ENCODE data around the gene IFNGR1.
"Not testable (repeated sequence)": the region's sequence is repeated elsewhere in the genome, so short reads cannot be mapped to it uniquely, and the experiment has no call there.

The IFNGR1 gene

GRCh38 chr6:137214931-137215330, 4.3 kb downstream of the IFNGR1 start:
- ChIA-PET CTCF (no interaction called here), POLR2A (no interaction called here)
- Histone ChIP-seq H3K27ac (ENCODE audit: insufficient read depth in 1 of 2, low read depth in 1 of 2, low read length in 2 of 2, poor library complexity in 1 of 2, severe bottlenecking in 2 of 2) (no peak overlapping the region), H3K9me3 (ENCODE audit: control extremely low read depth in 1 of 5, control insufficient read depth in 4 of 5, insufficient read depth in 2 of 5, low read depth in 1 of 5, low read length in 4 of 5) (peaks cover 2 to 9% (median 5%) of the 10 kb centered on the region in 5 experiments), H3K36me3 (ENCODE audit: control insufficient read depth in 4 of 4, insufficient read depth in 4 of 4, low read length in 3 of 4) (peaks cover 0 to 24% (median 9%) of the 10 kb centered on the region in 4 experiments), H3K4me1 (ENCODE audit: control extremely low read depth in 1 of 4, control insufficient read depth in 4 of 4, insufficient read depth in 4 of 4, low read length in 3 of 4) (peaks cover 11 to 47% (median 33%) of the 10 kb centered on the region in 4 experiments), H3K4me3 (ENCODE audit: control insufficient read depth in 1 of 7, extremely low read depth in 1 of 7, insufficient read depth in 4 of 7, low read depth in 2 of 7, low read length in 6 of 7) (no peak overlapping the region), H3K27me3 (replicated peaks in 2 of 5; ENCODE audit: control insufficient read depth in 4 of 5, insufficient read depth in 5 of 5, low read length in 4 of 5) (no peaks in the 10 kb centered on the region)
- DNase-seq = no peak
- WGBS (ENCODE audit: insufficient coverage) = no CpG with 5 or more reads among the region's 3 CpGs

GRCh38 chr6:137213813-137214212, 5.4 kb downstream of the IFNGR1 start:
- CTCF ChIA-PET = no interaction called here
- POLR2A ChIA-PET = no interaction called here
- H3K4me1 ChIP-seq (ENCODE audit: control extremely low read depth in 1 of 4, control insufficient read depth in 4 of 4, insufficient read depth in 4 of 4, low read length in 3 of 4) = peaks cover 5 to 41% (median 27%) of the 10 kb centered on the region in 4 experiments

GRCh38 chr6:137213331-137213740, 5.8 kb downstream of the IFNGR1 start:
- ChIA-PET POLR2A (interaction anchor here (0.5 kb wide), 1 partner anchor 432 kb away, joined by 4 read pairs; no protein-coding TSS in a partner anchor), CTCF (interaction anchor here (1.0 kb wide), 1 partner anchor 10 kb away, joined by 3 read pairs; no protein-coding TSS in a partner anchor)
- H3K27ac ChIP-seq (ENCODE audit: insufficient read depth in 1 of 2, low read depth in 1 of 2, low read length in 2 of 2, poor library complexity in 1 of 2, severe bottlenecking in 2 of 2) = no peak overlapping the region
- peaks cover 2 to 20% (median 19%) of the 10 kb centered on the region in 5 experiments for H3K9me3 ChIP-seq (ENCODE audit: control extremely low read depth in 1 of 5, control insufficient read depth in 4 of 5, insufficient read depth in 2 of 5, low read depth in 1 of 5, low read length in 4 of 5)
- WGBS (ENCODE audit: insufficient coverage) = no CpG with 5 or more reads among the region's 4 CpGs
- H3K27me3 ChIP-seq (replicated peaks in 2 of 5; ENCODE audit: control insufficient read depth in 4 of 5, insufficient read depth in 5 of 5, low read length in 4 of 5) = no peaks in the 10 kb centered on the region
- peaks cover 3 to 29% (median 14%) of the 10 kb centered on the region in 4 experiments for H3K36me3 ChIP-seq (ENCODE audit: control insufficient read depth in 4 of 4, insufficient read depth in 4 of 4, low read length in 3 of 4)
- peak in 1 of 3 donors; percentile 55 for DNase-seq
- peaks cover 5 to 38% (median 23%) of the 10 kb centered on the region in 4 experiments for H3K4me1 ChIP-seq (ENCODE audit: control extremely low read depth in 1 of 4, control insufficient read depth in 4 of 4, insufficient read depth in 4 of 4, low read length in 3 of 4)
- H3K4me3 ChIP-seq (ENCODE audit: control insufficient read depth in 1 of 7, extremely low read depth in 1 of 7, insufficient read depth in 4 of 7, low read depth in 2 of 7, low read length in 6 of 7) = peak overlapping the region in 1 of 7 experiments; percentile 3

More at GRCh38 chr6:137213813-137214212, 5.4 kb downstream of the IFNGR1 start:
- no peaks in the 10 kb centered on the region for H3K27me3 ChIP-seq (replicated peaks in 2 of 5; ENCODE audit: control insufficient read depth in 4 of 5, insufficient read depth in 5 of 5, low read length in 4 of 5)
- no CpG with 5 or more reads among the region's 2 CpGs for WGBS (ENCODE audit: insufficient coverage)
- no peak for DNase-seq
- no peak overlapping the region for H3K27ac ChIP-seq (ENCODE audit: insufficient read depth in 1 of 2, low read depth in 1 of 2, low read length in 2 of 2, poor library complexity in 1 of 2, severe bottlenecking in 2 of 2)
- H3K9me3 ChIP-seq (ENCODE audit: control extremely low read depth in 1 of 5, control insufficient read depth in 4 of 5, insufficient read depth in 2 of 5, low read depth in 1 of 5, low read length in 4 of 5) = peaks cover 2 to 18% (median 15%) of the 10 kb centered on the region in 5 experiments
- H3K36me3 ChIP-seq (ENCODE audit: control insufficient read depth in 4 of 4, insufficient read depth in 4 of 4, low read length in 3 of 4) = peaks cover 2 to 29% (median 12%) of the 10 kb centered on the region in 4 experiments
- H3K4me3 ChIP-seq (ENCODE audit: control insufficient read depth in 1 of 7, extremely low read depth in 1 of 7, insufficient read depth in 4 of 7, low read depth in 2 of 7, low read length in 6 of 7) = peak overlapping the region in 2 of 7 experiments; percentile 29 to 39

DNA sequence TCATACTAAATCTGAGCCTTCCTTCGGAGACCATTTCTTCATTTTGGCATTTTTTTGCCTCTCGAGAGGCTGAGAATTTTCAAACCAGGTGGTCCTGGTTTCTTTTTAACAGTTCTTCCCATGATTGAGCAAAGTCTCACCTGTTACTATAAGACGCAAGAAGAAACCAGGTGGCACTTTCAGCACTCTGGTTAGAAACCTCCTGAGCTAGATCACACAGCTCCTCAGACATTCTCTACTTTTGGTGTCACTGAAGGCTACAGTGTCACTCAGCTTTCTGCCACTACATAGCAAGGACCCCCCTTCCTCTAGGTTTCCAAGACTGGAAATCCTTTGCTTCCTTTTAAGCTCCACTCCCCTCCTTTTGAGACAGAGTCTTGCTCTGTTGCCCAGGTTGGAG, 7.3 kb downstream of the IFNGR1 start:
- Histone ChIP-seq H3K27me3 (replicated peaks in 2 of 5; ENCODE audit: control insufficient read depth in 4 of 5, insufficient read depth in 5 of 5, low read length in 4 of 5) (no peaks in the 10 kb centered on the region), H3K4me3 (ENCODE audit: control insufficient read depth in 1 of 7, extremely low read depth in 1 of 7, insufficient read depth in 4 of 7, low read depth in 2 of 7, low read length in 6 of 7) (peak overlapping the region in 1 of 7 experiments; percentile 25), H3K9me3 (ENCODE audit: control extremely low read depth in 1 of 5, control insufficient read depth in 4 of 5, insufficient read depth in 2 of 5, low read depth in 1 of 5, low read length in 4 of 5) (peaks cover 2 to 30% (median 26%) of the 10 kb centered on the region in 5 experiments), H3K36me3 (ENCODE audit: control insufficient read depth in 4 of 4, insufficient read depth in 4 of 4, low read length in 3 of 4) (peaks cover 6 to 30% (median 16%) of the 10 kb centered on the region in 4 experiments), H3K27ac (ENCODE audit: insufficient read depth in 1 of 2, low read depth in 1 of 2, low read length in 2 of 2, poor library complexity in 1 of 2, severe bottlenecking in 2 of 2) (no peak overlapping the region), H3K4me1 (ENCODE audit: control extremely low read depth in 1 of 4, control insufficient read depth in 4 of 4, insufficient read depth in 4 of 4, low read length in 3 of 4) (peaks cover 0 to 23% (median 11%) of the 10 kb centered on the region in 4 experiments)
- POLR2A ChIA-PET = no interaction called here
- no peak for DNase-seq
- WGBS (ENCODE audit: insufficient coverage) = 100% methylated on average over 3 of the region's 3 CpGs
- CTCF ChIA-PET = no interaction called here

DNA sequence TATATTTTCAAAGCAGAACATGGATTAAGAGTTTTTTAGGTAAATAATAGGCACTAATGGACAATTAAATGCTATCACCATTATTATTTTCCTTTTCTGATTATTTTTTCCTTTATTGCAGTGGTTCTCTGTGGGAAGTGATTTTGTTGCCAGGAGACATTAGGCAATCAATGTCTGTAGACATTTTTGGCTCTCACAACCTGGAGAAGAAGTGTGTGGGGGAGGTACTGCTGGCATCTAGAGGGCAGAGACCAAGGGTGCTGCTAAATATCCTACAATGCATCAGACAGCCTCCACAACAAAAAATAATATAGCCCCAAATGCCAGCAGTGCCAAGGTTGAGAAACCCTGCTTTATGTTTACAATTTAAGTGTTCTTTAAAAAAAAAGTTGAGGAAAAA, 8.3 kb downstream of the IFNGR1 start:
- peaks cover 2 to 30% (median 26%) of the 10 kb centered on the region in 5 experiments for H3K9me3 ChIP-seq (ENCODE audit: control extremely low read depth in 1 of 5, control insufficient read depth in 4 of 5, insufficient read depth in 2 of 5, low read depth in 1 of 5, low read length in 4 of 5)
- POLR2A ChIA-PET = no interaction called here
- no peak overlapping the region for H3K27ac ChIP-seq (ENCODE audit: insufficient read depth in 1 of 2, low read depth in 1 of 2, low read length in 2 of 2, poor library complexity in 1 of 2, severe bottlenecking in 2 of 2)
- DNase-seq = no peak
- no peak overlapping the region for H3K4me3 ChIP-seq (ENCODE audit: control insufficient read depth in 1 of 7, extremely low read depth in 1 of 7, insufficient read depth in 4 of 7, low read depth in 2 of 7, low read length in 6 of 7)
- CTCF ChIA-PET = no interaction called here
- peaks cover 0 to 16% (median 9%) of the 10 kb centered on the region in 4 experiments for H3K4me1 ChIP-seq (ENCODE audit: control extremely low read depth in 1 of 4, control insufficient read depth in 4 of 4, insufficient read depth in 4 of 4, low read length in 3 of 4)
- peaks cover 8 to 38% (median 17%) of the 10 kb centered on the region in 4 experiments for H3K36me3 ChIP-seq (ENCODE audit: control insufficient read depth in 4 of 4, insufficient read depth in 4 of 4, low read length in 3 of 4)
- no peaks in the 10 kb centered on the region for H3K27me3 ChIP-seq (replicated peaks in 2 of 5; ENCODE audit: control insufficient read depth in 4 of 5, insufficient read depth in 5 of 5, low read length in 4 of 5)

DNA sequence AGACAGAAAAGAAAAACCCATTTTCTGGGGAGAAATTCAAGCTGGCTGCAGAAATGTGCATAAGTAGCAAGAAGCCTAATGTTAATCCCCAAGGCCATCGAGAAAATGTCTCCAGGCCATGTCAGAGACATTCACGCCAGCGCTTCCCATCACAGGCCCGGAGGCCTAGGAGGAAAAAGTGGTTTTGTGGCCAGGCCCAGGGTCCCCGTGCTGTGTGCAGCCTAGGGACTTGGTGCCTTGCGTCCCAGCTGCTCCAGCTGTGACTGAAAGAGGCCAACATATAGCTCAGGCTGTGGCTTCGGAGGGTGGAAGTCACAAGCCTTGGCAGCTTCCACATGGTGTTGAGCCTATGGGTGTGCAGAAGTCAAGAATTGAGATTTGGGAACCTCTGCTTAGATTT, 10.9 kb downstream of the IFNGR1 start:
- H3K27ac ChIP-seq (ENCODE audit: insufficient read depth in 1 of 2, low read depth in 1 of 2, low read length in 2 of 2, poor library complexity in 1 of 2, severe bottlenecking in 2 of 2) = no peak overlapping the region
- peaks cover 13 to 53% (median 33%) of the 10 kb centered on the region in 4 experiments for H3K36me3 ChIP-seq (ENCODE audit: control insufficient read depth in 4 of 4, insufficient read depth in 4 of 4, low read length in 3 of 4)
- ChIA-PET CTCF (no interaction called here), POLR2A (no interaction called here)
- no peaks in the 10 kb centered on the region for H3K27me3 ChIP-seq (replicated peaks in 2 of 5; ENCODE audit: control insufficient read depth in 4 of 5, insufficient read depth in 5 of 5, low read length in 4 of 5)
- 96% methylated on average over 7 of the region's 7 CpGs for WGBS (ENCODE audit: insufficient coverage)
- H3K9me3 ChIP-seq (ENCODE audit: control extremely low read depth in 1 of 5, control insufficient read depth in 4 of 5, insufficient read depth in 2 of 5, low read depth in 1 of 5, low read length in 4 of 5) = peaks cover 2 to 30% (median 21%) of the 10 kb centered on the region in 5 experiments
- DNase-seq = no peak
- peaks cover 0 to 7% (median 3%) of the 10 kb centered on the region in 4 experiments for H3K4me1 ChIP-seq (ENCODE audit: control extremely low read depth in 1 of 4, control insufficient read depth in 4 of 4, insufficient read depth in 4 of 4, low read length in 3 of 4)
- H3K4me3 ChIP-seq (ENCODE audit: control insufficient read depth in 1 of 7, extremely low read depth in 1 of 7, insufficient read depth in 4 of 7, low read depth in 2 of 7, low read length in 6 of 7) = no peak overlapping the region

- H3K27ac ChIP-seq (ENCODE audit: insufficient read depth in 1 of 2, low read depth in 1 of 2, low read length in 2 of 2, poor library complexity in 1 of 2, severe bottlenecking in 2 of 2); H3K27me3 ChIP-seq (replicated peaks in 2 of 5; ENCODE audit: control insufficient read depth in 4 of 5, insufficient read depth in 5 of 5, low read length in 4 of 5); CTCF ChIA-PET; H3K4me1 ChIP-seq (ENCODE audit: control extremely low read depth in 1 of 4, control insufficient read depth in 4 of 4, insufficient read depth in 4 of 4, low read length in 3 of 4); H3K4me3 ChIP-seq (ENCODE audit: control insufficient read depth in 1 of 7, extremely low read depth in 1 of 7, insufficient read depth in 4 of 7, low read depth in 2 of 7, low read length in 6 of 7); POLR2A ChIA-PET; DNase-seq: not testable (repeated sequence)
- 100% methylated on average over 2 of the region's 3 CpGs for WGBS (ENCODE audit: insufficient coverage)
- peaks cover 0 to 30% (median 21%) of the 10 kb centered on the region in 5 experiments for H3K9me3 ChIP-seq (ENCODE audit: control extremely low read depth in 1 of 5, control insufficient read depth in 4 of 5, insufficient read depth in 2 of 5, low read depth in 1 of 5, low read length in 4 of 5)
- H3K36me3 ChIP-seq (ENCODE audit: control insufficient read depth in 4 of 4, insufficient read depth in 4 of 4, low read length in 3 of 4) = peaks cover 14 to 59% (median 36%) of the 10 kb centered on the region in 4 experiments
Observed at GRCh38 chr6:137207457-137207856, 11.7 kb downstream of the IFNGR1 start.

All from common myeloid progenitor, CD34-positive (primary cell).